Activated CD4-positive, alpha-beta T cell treated with anti-CD3 and anti-CD28 coated beads, Interleukin-2, amount 50 U/mL, for 48 hours (primary cell): Measurements from ENCODE around the gene TPM2.

Experiments used
- DNase-seq, 2 experiments: peaks; one replicate each; pipeline ENCODE4 v3.0.0-alpha.2; 2020

Gene TPM2

DNA sequence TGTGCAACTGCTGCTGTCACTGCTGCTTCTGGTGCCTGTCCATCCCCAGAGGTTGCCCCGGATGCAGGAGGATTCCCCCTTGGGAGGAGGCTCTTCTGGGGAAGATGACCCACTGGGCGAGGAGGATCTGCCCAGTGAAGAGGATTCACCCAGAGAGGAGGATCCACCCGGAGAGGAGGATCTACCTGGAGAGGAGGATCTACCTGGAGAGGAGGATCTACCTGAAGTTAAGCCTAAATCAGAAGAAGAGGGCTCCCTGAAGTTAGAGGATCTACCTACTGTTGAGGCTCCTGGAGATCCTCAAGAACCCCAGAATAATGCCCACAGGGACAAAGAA lies 15.7 kb downstream of the TPM2 start:
- no peak for DNase-seq

DNA sequence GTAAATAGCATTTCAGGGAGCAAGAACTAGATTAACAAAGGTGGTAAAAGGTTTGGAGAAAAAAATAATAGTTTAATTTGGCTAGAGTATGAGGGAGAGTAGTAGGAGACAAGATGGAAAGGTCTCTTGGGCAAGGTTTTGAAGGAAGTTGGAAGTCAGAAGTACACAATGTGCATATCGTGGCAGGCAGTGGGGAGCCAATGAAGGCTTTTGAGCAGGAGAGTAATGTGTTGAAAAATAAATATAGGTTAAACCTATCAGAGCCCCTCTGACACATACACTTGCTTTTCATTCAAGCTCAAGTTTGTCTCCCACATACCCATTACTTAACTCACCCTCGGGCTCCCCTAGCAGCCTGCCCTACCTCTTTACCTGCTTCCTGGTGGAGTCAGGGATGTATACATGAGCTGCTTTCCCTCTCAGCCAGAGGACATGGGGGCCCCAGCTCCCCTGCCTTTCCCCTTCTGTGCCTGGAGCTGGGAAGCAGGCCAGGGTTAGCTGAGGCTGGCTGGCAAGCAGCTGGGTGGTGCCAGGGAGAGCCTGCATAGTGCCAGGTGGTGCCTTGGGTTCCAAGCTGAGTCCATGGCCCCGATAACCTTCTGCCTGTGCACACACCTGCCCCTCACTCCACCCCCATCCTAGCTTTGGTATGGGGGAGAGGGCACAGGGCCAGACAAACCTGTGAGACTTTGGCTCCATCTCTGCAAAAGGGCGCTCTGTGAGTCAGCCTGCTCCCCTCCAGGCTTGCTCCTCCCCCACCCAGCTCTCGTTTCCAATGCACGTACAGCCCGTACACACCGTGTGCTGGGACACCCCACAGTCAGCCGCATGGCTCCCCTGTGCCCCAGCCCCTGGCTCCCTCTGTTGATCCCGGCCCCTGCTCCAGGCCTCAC lies 16.3 kb downstream of the TPM2 start, which contains the start of gene CA9:
Gene CA9, plus strand, starts transcription at position 797 of the 893 bp plus-strand sequence. Its CDS starts 32 bp downstream, at position 829.
- DNase-seq: no peak

DNA sequence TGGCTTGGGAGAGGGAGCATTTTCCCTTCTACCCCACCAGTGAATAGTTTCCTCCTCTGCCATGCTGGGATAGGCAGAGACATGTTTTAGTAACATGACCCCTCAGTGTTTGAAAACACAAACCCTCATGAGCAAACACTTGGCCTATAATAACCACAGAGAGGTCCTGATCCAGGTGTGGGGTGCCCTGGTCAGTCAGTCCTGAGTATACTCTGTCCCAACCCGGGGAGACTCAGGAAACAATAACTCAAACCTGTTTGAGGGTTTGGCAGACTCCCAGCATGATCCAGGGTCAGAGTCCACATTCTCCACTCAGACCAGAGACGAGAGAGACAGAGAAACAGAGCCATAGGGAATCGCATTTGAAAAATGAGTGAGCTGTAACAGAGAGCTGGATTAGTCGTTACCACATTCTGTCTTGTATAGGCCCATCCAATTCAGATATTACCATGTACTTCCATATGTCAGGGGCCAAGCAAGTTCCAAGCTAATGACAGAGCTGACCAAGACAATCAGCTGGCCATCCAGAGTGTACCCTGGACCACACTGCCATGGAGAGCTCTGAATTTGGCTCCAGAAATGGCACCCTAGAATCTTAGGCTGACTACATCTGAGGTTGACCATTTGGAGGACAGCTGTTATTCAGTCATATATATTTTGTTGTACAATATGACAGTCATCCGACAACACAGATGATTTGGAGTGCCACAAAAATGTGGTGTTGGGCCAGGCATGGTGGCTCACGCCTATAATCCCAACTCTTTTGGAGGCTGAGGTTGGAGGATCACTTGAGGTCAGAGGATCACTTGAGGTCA lies 20.2 kb downstream of the TPM2 start:
- no peak for DNase-seq

GRCh38 chr9:35667939-35668338 lies 21.8 kb downstream of the TPM2 start:
- no peak for DNase-seq

DNA sequence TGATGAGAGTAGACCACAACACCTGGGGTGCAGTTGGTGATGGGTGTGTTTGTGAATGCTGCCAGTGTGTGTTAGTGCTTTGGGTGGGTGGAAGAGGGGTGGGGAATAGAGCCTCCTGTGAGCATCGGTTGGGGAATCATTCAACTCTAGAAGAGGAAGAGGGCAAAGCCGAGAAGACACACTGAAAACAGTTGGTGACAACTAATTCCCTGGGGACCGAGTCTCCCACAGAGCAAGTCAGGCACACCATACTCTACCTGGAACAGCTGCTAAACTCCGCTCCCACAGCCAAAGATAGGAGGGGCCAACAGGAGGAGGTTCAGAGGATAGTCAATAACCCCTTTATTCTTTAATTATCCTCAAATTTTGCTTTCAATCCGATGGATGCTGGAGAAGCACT lies 23.2 kb downstream of the TPM2 start:
- DNase-seq: no peak

DNA sequence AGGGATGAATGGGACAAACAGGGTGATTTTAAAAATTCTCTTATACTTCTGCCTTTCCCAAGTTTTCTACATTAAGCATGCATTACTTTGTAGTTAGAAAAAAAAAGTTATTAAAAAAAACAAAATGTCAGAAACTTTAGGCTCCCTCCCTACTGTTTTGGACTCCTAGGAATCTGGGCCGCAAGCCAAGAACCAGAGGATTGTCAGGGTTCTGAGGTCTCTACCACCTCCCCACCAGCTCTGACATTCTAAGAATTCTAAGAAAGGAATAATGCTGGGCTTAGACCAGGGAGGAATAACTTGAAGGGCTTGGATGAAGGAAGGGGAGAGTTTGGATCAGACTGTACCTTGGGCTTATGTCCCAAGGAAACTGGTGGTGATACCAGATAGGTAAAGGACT lies 23.7 kb downstream of the TPM2 start:
- DNase-seq: no peak

GRCh38 chr9:35665471-35665818 lies 24.3 kb downstream of the TPM2 start:
- no peak for DNase-seq

- DNase-seq: peak; percentile 83 to 87
These were observed 24.9 kb downstream of the TPM2 start, which contains the start of gene ARHGEF39 for GRCh38 chr9:35664531-35665470. Gene ARHGEF39 (minus strand): TSS chr9:35665195. CDS start chr9:35665169, 26 bp downstream.

DNA sequence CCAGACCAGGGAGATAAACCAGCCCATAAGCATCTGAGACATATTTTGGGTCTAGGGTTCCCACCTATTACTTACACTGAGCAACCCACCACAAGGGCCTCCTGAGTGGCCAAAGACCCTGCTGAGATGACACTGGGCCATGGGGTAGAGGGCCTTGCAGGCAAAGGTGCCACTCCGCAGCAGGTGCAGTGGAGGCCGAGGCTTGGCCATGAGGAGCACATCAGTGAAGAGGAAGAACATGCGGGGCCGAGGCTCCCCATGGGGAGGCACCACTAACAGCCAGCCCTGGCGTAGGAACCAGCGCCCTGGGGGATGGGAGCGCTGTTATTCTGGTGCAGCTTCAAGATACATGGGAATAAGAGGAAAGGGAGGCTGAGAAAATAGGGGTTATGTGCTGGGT lies 27.3 kb downstream of the TPM2 start:
- no peak for DNase-seq

DNA sequence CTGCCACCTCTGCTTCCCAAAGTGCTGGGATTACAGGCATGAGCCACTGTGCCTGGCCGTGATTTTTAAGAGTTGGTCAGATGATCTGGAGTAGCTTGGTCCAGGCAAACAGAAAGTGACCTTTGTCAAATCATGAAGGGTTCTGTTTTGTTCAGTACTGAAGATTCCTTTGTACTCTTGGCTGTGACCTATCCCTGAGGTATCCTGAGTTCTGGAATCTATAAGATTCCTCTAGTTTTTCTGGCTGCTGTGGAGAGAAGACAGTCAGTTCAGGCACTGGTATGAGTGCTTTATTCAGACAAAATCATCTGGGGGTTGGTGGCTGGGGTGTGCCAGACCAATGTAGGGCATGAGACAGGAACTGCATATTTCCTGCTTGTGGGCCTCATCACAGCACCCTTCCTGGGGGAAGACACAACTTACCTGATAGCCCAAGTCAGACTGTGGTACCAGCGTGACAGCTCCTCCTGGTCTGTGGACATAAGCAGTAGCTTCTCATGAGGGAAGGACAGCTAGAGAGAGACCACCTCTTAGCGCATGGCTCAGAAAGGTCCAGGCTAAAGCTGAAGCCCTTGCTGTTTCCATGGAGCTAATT lies 27.9 kb downstream of the TPM2 start:
- DNase-seq: no peak

DNA sequence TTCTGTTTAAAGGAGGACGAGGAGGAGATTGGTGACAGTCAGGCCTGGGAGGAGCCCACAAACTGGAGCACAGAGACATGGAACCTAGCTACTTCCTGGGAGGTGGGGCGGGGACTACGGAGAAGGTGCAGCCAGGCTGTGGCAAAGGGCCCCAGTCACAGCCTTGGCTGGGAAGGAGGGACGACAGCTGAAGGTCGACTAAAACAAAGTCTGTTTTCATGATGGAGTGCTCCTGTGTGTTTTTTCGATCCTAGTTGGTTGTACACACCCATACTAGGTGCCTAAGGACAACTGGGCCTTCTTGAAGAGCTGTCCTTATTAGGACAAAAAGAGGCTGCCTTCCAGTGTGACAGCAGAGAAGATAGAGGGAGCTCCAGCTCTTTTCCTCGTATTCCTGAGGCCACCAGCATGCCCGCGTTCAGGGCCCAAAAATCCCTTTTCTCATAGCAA lies 28.7 kb downstream of the TPM2 start:
- no peak for DNase-seq

- DNase-seq: no peak
These were observed 30.4 kb downstream of the TPM2 start for GRCh38 chr9:35659340-35659739.

DNA sequence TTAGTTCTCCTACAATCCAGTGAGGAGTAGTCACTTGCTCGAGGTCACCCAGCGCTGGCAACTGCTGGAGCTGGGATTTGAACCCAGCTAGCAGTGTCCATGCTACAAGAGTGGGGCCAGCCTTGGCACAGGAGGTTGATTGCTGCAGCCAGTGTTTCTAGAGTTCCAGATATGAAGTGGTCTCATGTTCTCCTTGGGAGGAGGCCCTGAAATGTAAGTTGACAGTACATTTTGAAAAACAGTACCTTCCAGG lies 30.8 kb downstream of the TPM2 start:
- DNase-seq: peak in 1 of 2 experiments; percentile 36

DNA sequence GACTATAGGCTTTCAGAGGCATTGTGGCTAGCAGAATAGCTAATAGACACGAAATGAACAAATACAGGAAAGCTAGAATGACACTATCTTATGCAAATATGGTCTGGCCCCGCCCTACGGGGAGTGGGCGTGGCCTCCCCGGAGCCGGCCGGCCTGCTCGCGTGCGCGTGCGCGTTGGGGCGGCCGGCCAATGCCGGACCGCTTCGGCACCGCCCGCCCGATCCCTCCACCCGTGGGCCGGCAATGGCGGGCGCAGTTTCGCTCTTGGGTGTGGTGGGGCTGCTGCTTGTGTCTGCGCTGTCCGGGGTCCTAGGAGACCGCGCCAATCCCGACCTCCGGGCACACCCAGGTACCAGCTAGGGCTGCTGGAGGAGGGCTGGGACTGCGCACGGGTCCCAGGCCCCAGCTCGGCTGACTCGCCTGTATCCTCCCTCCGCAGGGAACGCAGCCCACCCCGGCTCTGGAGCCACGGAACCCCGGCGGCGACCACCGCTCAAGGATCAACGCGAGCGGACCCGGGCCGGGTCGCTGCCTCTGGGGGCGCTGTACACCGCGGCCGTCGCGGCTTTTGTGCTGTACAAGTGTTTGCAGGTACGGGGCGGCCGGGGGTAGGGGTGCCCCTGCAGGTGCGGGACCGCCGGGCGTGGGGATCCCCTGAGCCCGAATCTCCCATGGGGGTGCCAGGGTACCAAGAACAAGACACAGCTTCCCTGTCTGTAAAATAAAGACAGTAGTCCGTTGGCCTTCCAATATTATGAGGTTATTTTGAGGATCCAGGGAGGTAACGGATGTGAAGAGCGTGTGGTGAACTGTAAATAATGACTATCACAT lies 31.4 kb downstream of the TPM2 start, which contains the start of gene CCDC107:
Gene CCDC107, plus strand, starts transcription at position 156 of the 831 bp plus-strand sequence. Its CDS starts 88 bp downstream, at position 244.
- DNase-seq: peak; percentile 79 to 83

DNA sequence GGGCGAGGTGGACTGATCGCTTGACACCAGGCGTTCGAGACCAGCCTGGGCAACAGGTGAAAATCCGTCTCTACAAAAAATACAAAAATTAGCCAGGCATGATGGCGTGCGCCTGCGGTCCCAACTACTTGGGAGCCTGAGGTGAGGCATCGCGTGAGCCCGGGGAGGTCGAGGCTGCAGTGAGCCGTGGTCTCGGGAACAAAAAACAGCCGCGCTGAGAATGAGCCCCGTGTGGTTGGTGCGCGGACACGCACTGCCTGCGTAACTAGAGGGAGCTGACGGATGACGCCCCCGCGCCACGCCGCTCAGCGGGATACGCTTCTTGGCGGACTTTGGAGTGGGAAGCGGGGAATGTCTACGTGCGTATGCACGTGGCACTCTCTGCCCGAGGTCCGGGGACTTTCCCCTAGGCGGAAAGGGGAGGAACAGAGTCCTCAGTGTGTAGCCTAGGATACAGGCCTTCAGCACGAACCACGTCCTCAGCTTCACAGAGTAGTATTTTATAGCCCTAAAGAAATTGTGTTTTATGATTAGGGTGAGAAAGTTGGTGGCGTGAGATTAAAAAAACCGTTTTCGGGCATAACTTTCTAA lies 32.1 kb downstream of the TPM2 start, which contains the start of gene RMRP:
Gene RMRP, minus strand, starts transcription at position 474 of the 591 bp plus-strand sequence.
- peak; percentile 96 to 97 for DNase-seq

DNA sequence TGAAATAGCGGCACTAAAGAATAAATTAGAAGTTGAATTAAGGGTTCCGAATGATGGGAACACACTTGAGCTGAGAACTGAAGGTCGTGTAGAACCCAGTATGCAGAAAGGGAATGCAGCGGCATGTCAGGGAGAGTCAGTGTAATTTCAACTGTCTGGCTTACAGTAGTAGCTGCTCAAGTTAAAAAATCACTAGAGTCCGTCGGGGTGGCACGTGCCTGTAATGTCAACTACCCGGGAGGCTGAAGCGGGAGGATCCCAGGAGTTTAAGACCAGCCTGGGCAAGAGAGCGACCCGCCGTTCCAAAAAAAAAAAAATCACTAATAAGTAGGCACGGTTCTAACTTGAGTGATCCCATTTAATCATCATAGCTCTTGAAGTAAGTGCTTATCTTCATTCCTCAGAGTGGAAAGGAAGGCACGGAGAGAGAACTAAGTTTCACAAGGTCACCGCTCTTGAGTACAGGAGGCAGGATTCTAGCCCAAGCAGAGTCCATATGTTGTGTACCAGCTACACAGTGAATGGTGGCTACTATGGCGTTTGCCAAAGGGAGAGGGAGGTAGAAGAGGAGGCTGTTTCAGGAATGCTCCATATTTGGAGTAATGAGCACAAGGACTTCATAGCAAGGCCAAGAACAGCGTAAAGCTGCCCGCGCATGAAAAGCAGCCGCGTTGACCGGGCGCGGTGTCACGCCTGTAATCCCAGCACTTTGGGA lies 32.7 kb downstream of the TPM2 start:
- no peak for DNase-seq

DNA sequence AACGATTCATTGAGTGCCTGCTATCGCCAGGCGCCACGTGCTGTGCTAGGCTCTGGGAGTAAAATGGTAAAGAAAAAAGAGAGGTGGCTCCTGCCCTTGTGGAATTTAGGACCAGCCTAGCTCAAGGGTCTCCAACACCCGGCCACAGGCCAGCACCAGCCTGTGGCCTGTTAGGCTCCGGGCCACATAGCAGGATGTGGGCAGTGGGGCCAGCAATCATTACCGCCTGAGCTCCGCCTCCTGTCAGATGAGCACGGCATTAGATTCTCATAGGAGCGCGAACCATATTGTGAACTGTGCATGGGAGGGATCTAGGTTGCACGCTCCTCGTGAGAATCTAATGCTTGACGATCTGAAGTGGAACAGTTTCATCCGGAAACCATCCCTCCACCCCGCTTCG lies 33.4 kb downstream of the TPM2 start:
- no peak for DNase-seq

DNA sequence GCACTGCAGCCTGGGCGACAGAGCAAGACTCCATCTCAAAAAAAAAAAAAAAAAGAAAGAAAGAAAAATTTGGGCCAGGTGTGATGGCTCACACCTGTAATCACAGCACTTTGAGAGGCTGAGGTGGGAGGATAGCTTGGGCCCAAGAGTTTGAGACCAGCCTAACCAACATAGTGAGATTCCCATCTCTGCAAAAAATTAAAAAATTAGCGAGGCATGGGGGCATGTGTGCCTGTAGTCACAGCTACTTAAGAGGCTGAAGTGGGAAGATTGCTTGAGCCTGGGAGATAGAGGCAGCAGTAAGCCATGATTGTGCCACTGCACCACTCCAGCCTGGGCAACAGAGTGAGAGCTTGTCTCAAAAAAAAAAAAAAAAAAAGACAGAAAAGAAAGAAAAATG lies 36.1 kb downstream of the TPM2 start:
- DNase-seq: no peak

GRCh38 chr9:35652829-35653209 lies 36.9 kb downstream of the TPM2 start:
- DNase-seq: no peak
